B cell (primary cell): ENCODE data around the gene WDFY2.

Experiments used
- EZH2 ChIP-seq: IDR thresholded peaks from 2 replicates; pipeline ENCODE4 v1.6.1; 2012; ENCODE audit warnings: borderline replicate concordance, low read depth, mild to moderate bottlenecking, moderate library complexity, low read length; ENCODE audit not compliant: insufficient read depth, poor library complexity, severe bottlenecking
- TF ChIP-seq, protein P1 (sequence below): fragments of 200-600 bp; IDR thresholded peaks from one replicate; pipeline ENCODE4 v1.8.0; 2022; ENCODE audit warnings: antibody characterized with exemption, mild to moderate bottlenecking

DNA sequence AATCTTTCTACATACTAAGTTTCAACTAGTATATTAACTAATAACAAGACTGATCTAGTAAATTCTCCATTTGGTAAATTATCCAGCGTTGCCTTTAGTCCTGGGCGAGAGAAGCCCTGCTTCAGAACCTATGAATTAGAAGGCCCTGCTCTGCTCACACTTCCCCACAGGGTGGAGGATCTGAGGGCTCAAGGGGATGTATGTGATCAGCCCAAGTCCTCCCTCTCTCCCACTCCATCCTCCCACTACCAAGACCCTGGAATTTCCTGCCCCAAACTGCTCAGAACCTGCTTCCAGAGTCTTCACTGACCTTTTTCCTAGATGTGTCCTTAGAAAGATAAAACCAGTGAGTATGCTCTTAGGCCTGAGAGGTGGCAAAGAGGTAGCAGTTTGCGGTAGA, 91.6 kb downstream of the WDFY2 start:
- TF ChIP-seq, protein P1, sequence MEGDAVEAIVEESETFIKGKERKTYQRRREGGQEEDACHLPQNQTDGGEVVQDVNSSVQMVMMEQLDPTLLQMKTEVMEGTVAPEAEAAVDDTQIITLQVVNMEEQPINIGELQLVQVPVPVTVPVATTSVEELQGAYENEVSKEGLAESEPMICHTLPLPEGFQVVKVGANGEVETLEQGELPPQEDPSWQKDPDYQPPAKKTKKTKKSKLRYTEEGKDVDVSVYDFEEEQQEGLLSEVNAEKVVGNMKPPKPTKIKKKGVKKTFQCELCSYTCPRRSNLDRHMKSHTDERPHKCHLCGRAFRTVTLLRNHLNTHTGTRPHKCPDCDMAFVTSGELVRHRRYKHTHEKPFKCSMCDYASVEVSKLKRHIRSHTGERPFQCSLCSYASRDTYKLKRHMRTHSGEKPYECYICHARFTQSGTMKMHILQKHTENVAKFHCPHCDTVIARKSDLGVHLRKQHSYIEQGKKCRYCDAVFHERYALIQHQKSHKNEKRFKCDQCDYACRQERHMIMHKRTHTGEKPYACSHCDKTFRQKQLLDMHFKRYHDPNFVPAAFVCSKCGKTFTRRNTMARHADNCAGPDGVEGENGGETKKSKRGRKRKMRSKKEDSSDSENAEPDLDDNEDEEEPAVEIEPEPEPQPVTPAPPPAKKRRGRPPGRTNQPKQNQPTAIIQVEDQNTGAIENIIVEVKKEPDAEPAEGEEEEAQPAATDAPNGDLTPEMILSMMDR, result no peak
- TF ChIP-seq EZH2, result no peak
